Hindlimb muscle (tissue), 1 donor: ENCODE results near the gene OR8K1. TPM values are rescaled to one million over a fixed set of nuclear protein-coding genes. Genes with fewer than 3 reads are reported as not detected.

Experiments used
- DNase-seq: peaks from one replicate; pipeline ENCODE4 v3.0.0-alpha.2; 2013
- polyA plus RNA-seq: library from polyadenylated mRNA; unstranded; fragments of 120-200 nt; gene quantifications from one replicate; pipeline ENCODE4 v1.2.1, GENCODE V29; 2013; ENCODE audit not compliant: insufficient read length

OR8K1 gene
- polyA plus RNA-seq, result not detected

GRCh38 chr11:56345739-56346138 lies at the start of gene OR8K1:
TSS of gene OR8K1 (plus strand) at chr11:56346039. CDS start at chr11:56346039, 0 bp downstream.
- no peak for DNase-seq

GRCh38 chr11:56296898-56297297 lies 48.9 kb upstream of the OR8K1 start:
- DNase-seq, result no peak

- DNase-seq, result no peak
Measured at GRCh38 chr11:56307836-56308235, 38.0 kb upstream of the OR8K1 start.

GRCh38 chr11:56314844-56315243 lies 31.0 kb upstream of the OR8K1 start, which contains the start of gene OR8K3:
TSS of gene OR8K3 (plus strand) at chr11:56315144. CDS start at chr11:56318307, 3,163 bp downstream.
- DNase-seq, result no peak

GRCh38 chr11:56331861-56332491 lies 13.9 kb upstream of the OR8K1 start:
- no peak for DNase-seq

- DNase-seq, result no peak
Measured at GRCh38 chr11:56333156-56333555, 12.7 kb upstream of the OR8K1 start.

GRCh38 chr11:56340289-56340688 lies 5.5 kb upstream of the OR8K1 start:
- DNase-seq, result no peak

GRCh38 chr11:56353991-56354390 lies 8.2 kb downstream of the OR8K1 start, which contains the start of gene OR8J1:
TSS of gene OR8J1 (plus strand) at chr11:56354291. CDS start at chr11:56360247, 5,956 bp downstream.
- no peak for DNase-seq

- no peak for DNase-seq
Measured at GRCh38 chr11:56375324-56375723, 29.5 kb downstream of the OR8K1 start, which contains the start of gene OR8U1. TSS of gene OR8U1 (plus strand) at chr11:56375624. CDS start at chr11:56375624, 0 bp downstream.

GRCh38 chr11:56380120-56380519 lies 34.3 kb downstream of the OR8K1 start:
- no peak for DNase-seq

- no peak for DNase-seq
Measured at GRCh38 chr11:56394381-56394780, 48.5 kb downstream of the OR8K1 start.

GRCh38 chr11:56396047-56396446 lies 50.2 kb downstream of the OR8K1 start:
- no peak for DNase-seq

Other genes starting within 250 kb of the OR8K1 start
- not detected for gene OR8H2, start 242.4 kb upstream of the OR8K1 start, polyA plus RNA-seq
- gene OR8H3, start 223.7 kb upstream of the OR8K1 start, polyA plus RNA-seq, result not detected
- not detected for gene OR8J3, start 205.8 kb upstream of the OR8K1 start, polyA plus RNA-seq
- gene OR8K5, start 185.7 kb upstream of the OR8K1 start, polyA plus RNA-seq, result not detected
- not detected for gene OR5J2, start 169.4 kb upstream of the OR8K1 start, polyA plus RNA-seq
- not detected for gene OR5T2, start 111.8 kb upstream of the OR8K1 start, polyA plus RNA-seq
- gene OR5T3, start 93.8 kb upstream of the OR8K1 start, polyA plus RNA-seq, result not detected
- gene OR5T1, start 71.9 kb upstream of the OR8K1 start, polyA plus RNA-seq, result not detected
- gene OR8H1, start 53.8 kb upstream of the OR8K1 start, polyA plus RNA-seq, result not detected
- gene OR8K3, start 30.9 kb upstream of the OR8K1 start, polyA plus RNA-seq, result not detected
- gene OR8J1, start 8.3 kb downstream of the OR8K1 start, polyA plus RNA-seq, result not detected
- not detected for gene OR8U1, start 29.6 kb downstream of the OR8K1 start, polyA plus RNA-seq
- gene OR5AL1, start 66.7 kb downstream of the OR8K1 start, polyA plus RNA-seq, result not detected
- gene OR5M3, start 127.3 kb downstream of the OR8K1 start, polyA plus RNA-seq, result not detected
- gene OR5M8, start 145.3 kb downstream of the OR8K1 start, polyA plus RNA-seq, result not detected
- gene OR5M11, start 197.2 kb downstream of the OR8K1 start, polyA plus RNA-seq, result not detected
- gene OR5M10, start 231.7 kb downstream of the OR8K1 start, polyA plus RNA-seq, result not detected